Measurements from ENCODE around the gene LAMB3.

LAMB3 gene

DNA sequence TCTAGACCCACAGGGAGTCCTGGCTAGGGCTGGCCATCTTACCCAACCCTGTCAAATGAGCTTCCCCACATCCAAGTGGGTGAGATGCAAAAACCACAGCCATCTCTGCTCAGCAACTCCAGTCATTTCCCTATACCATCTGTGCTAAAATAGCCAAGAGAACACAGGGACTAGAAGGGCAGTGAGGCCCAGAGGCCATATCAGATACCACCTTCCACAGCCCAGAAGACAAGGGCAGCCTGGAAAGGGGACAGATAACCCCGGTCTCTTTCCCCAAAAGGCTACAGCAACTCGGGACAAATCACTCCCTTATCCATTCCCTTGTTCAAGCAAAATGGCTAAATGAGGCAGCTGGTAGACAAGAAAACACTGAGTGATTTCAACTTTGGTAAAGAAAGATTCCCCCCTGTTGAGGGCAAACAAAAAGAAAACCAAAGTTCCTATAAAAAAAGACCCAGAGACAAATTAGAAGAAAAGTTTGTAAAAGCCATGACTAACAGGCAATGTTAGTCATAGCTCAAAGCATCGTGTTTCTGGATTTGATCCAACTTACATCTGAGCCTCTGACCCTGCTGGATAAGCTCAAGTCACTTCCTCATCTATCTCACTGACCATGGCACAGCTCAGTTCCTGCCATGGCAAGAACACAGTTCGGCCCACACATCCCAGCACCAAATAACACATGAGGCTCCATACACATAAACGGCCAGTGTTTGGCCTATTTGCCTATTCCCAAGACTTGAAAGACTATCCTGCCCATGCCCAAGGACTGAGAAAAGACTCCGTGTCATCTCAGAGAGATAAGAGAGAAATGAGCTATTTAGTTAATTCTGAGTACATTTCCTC lies 3.1 kb downstream of the LAMB3 start:
- no peaks in the 10 kb centered on the region for H3K9me3 ChIP-seq (ENCODE audit: control insufficient read depth, insufficient read depth, low read depth, low read length)
- peaks cover 19% of the 10 kb centered on the region for H3K4me1 ChIP-seq (ENCODE audit: control insufficient read depth, insufficient read depth, low read length)
- no peak overlapping the region for H3K4me3 ChIP-seq (ENCODE audit: low read depth, low read length)
- H3K27ac ChIP-seq (ENCODE audit: extremely low read depth, low read depth, low read length) = no peak overlapping the region; the same call in 1 of the 2 replicates
- ChIA-PET CTCF (interaction anchor here (0.7 to 1.6 kb wide), 9 partner anchors 14 to 99 kb away, joined by 3 to 6 read pairs (median 3); partner anchors contain the start of gene G0S2), POLR2A (interaction anchor here (0.7 to 1.0 kb wide), 2 partner anchors 15 to 99 kb away, joined by 3 to 4 read pairs; no protein-coding TSS in a partner anchor)
- H3K36me3 ChIP-seq (ENCODE audit: control insufficient read depth in 2 of 2, insufficient read depth in 1 of 2, low read length in 2 of 2) = no peaks in the 10 kb centered on the region
- no peak for TF ChIP-seq ZNF423 (tag by site-specific recombination; IDR thresholded peaks at IDR 0.05)
- no peak for TF ChIP-seq ZNF610 (tag by site-specific recombination; IDR thresholded peaks at IDR 0.05; ENCODE audit: borderline replicate concordance)
- TF ChIP-seq ZNF776 (tag by site-specific recombination; IDR thresholded peaks at IDR 0.05; ENCODE audit: borderline replicate concordance) = no peak
- TF ChIP-seq GFI1B (tag by site-specific recombination; IDR thresholded peaks at IDR 0.05) = peak; percentile 68
- TF ChIP-seq HOXD13 (CRISPR knock-in tag; IDR thresholded peaks at IDR 0.05; ENCODE audit: borderline replicate concordance) = no peak
- no peak for TF ChIP-seq CTCF (tag by site-specific recombination; IDR thresholded peaks at IDR 0.05)
- no peak for TF ChIP-seq ZFP37 (tag by site-specific recombination; IDR thresholded peaks at IDR 0.05)
- TF ChIP-seq ZNF792 (tag by site-specific recombination; IDR thresholded peaks at IDR 0.05) = no peak
- no peak for TF ChIP-seq ZNF747 (tag by site-specific recombination; IDR thresholded peaks at IDR 0.05)
- TF ChIP-seq FEZF1 (tag by site-specific recombination; IDR thresholded peaks at IDR 0.05) = peak; percentile 77
- TF ChIP-seq ZNF660 (tag by site-specific recombination; IDR thresholded peaks at IDR 0.05) = peak; percentile 71; the same call in 1 of the 2 replicates
- TF ChIP-seq, protein P1, sequence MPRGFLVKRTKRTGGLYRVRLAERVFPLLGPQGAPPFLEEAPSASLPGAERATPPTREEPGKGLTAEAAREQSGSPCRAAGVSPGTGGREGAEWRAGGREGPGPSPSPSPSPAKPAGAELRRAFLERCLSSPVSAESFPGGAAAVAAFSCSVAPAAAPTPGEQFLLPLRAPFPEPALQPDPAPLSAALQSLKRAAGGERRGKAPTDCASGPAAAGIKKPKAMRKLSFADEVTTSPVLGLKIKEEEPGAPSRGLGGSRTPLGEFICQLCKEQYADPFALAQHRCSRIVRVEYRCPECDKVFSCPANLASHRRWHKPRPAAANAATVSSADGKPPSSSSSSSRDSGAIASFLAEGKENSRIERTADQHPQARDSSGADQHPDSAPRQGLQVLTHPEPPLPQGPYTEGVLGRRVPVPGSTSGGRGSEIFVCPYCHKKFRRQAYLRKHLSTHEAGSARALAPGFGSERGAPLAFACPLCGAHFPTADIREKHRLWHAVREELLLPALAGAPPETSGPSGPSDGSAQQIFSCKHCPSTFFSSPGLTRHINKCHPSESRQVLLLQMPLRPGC (tag by site-specific recombination; IDR thresholded peaks at IDR 0.05) = 0 out of 2 replicates have a peak, but pooled peaks have one; percentile 15
- no peak for TF ChIP-seq ZNF433 (tag by site-specific recombination; IDR thresholded peaks at IDR 0.05; ENCODE audit: low read depth)
- no peak for TF ChIP-seq ZNF24 (tag by site-specific recombination; IDR thresholded peaks at IDR 0.05)
- TF ChIP-seq ZNF366 (tag by site-specific recombination; conservative IDR thresholded peaks at IDR 0.05) = peak; percentile 34; the same call in 1 of the 2 replicates
- TF ChIP-seq ZNF335 (tag by site-specific recombination; conservative IDR thresholded peaks at IDR 0.05) = peak; percentile 53
- no peak for TF ChIP-seq HOXC10 (CRISPR knock-in tag; IDR thresholded peaks at IDR 0.05)
- TF ChIP-seq ZNF324 (tag by site-specific recombination; IDR thresholded peaks at IDR 0.05) = no peak
- no peak for TF ChIP-seq KLF16 (tag by site-specific recombination; IDR thresholded peaks at IDR 0.05)
- TF ChIP-seq ZNF394 (tag by site-specific recombination; IDR thresholded peaks at IDR 0.05; ENCODE audit: borderline replicate concordance) = peak; percentile 45; the same call in 1 of the 2 replicates
- TF ChIP-seq, protein P2, sequence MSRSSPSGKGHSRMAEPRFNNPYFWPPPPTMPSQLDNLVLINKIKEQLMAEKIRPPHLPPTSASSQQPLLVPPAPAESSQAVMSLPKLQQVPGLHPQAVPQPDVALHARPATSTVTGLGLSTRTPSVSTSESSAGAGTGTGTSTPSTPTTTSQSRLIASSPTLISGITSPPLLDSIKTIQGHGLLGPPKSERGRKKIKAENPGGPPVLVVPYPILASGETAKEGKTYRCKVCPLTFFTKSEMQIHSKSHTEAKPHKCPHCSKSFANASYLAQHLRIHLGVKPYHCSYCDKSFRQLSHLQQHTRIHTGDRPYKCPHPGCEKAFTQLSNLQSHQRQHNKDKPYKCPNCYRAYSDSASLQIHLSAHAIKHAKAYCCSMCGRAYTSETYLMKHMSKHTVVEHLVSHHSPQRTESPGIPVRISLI (tag by site-specific recombination; IDR thresholded peaks at IDR 0.05) = 0 out of 2 replicates have a peak, but pooled peaks have one; percentile 72
- no peak for TF ChIP-seq ZBTB26 (tag by site-specific recombination; optimal IDR thresholded peaks at IDR 0.05)
- TF ChIP-seq PBX3 (CRISPR knock-in tag; IDR thresholded peaks at IDR 0.05) = no peak
- no peak for TF ChIP-seq ZNF830 (tag by site-specific recombination; IDR thresholded peaks at IDR 0.05; ENCODE audit: low read depth)
- TF ChIP-seq ZNF645 (tag by site-specific recombination; IDR thresholded peaks at IDR 0.05) = no peak
- no peak for TF ChIP-seq ZNF561 (tag by site-specific recombination; IDR thresholded peaks at IDR 0.05; ENCODE audit: borderline replicate concordance)
- no peak for TF ChIP-seq ZNF23 (tag by site-specific recombination; IDR thresholded peaks at IDR 0.05; ENCODE audit: borderline replicate concordance)
- TF ChIP-seq ZNF548 (tag by site-specific recombination; IDR thresholded peaks at IDR 0.05) = no peak

All from HEK293 (cell line).